SJSA1 (cell line): ENCODE data around the gene PMEL. TPM values are rescaled to one million over a fixed set of nuclear protein-coding genes. Genes with fewer than 3 reads are reported as not detected.
"Not testable (repeated sequence)": the region's sequence is repeated elsewhere in the genome, so short reads cannot be mapped to it uniquely, and the experiment has no call there.

Experiments used
- DNase-seq, 2 experiments: peaks; one replicate each; pipeline ENCODE4 v3.0.0-alpha.2; 2015 to 2020; ENCODE audit warnings: low spot score in 2 of 2, low read depth in 1 of 2
- H3K27ac ChIP-seq: fragments of 250-450 bp; sonication (Bioruptor Pico); 2 replicates; pipeline ENCODE4 v1.5.1; 2020; ENCODE audit warnings: mild to moderate bottlenecking, moderate library complexity
- H3K27me3 ChIP-seq: fragments of 250-450 bp; sonication (Bioruptor Pico); replicated peaks from 2 replicates; pipeline ENCODE4 v1.5.1; 2020; ENCODE audit warnings: mild to moderate bottlenecking, moderate library complexity
- H3K36me3 ChIP-seq: fragments of 250-450 bp; sonication (Bioruptor Pico); 2 replicates; pipeline ENCODE4 v1.5.1; 2020; ENCODE audit warnings: mild to moderate bottlenecking
- H3K4me1 ChIP-seq: fragments of 250-450 bp; sonication (Bioruptor Pico); replicated peaks from 2 replicates; pipeline ENCODE4 v1.6.1; 2021; ENCODE audit warnings: mild to moderate bottlenecking
- H3K4me3 ChIP-seq: fragments of 250-450 bp; sonication (Bioruptor Pico); 2 replicates; pipeline ENCODE4 v1.5.1; 2020; ENCODE audit warnings: mild to moderate bottlenecking
- H3K9me3 ChIP-seq: fragments of 250-450 bp; sonication (Bioruptor Pico); replicated peaks from 2 replicates; pipeline ENCODE4 v1.5.1; 2020; ENCODE audit warnings: mild to moderate bottlenecking
- total RNA-seq: library from RNA; depleted of rRNA; stranded (reverse); fragments of >200 nt; shearing (Covaris generic); gene quantifications from 2 replicates; pipeline ENCODE4 v1.2.3, GENCODE V29; 2014

Gene PMEL
- total RNA-seq, 1 experiment from 2014 or later, result 0.34 TPM

- Histone ChIP-seq H3K4me1 (peaks cover 39% of the 10 kb centered on the region), H3K27ac (peak overlapping the region; percentile 15; the same call in 1 of the 2 replicates), H3K27me3 (no peaks in the 10 kb centered on the region), H3K36me3 (peaks cover 11% of the 10 kb centered on the region; the same call in 1 of the 2 replicates), H3K9me3 (no peaks in the 10 kb centered on the region), H3K4me3 (peak overlapping the region; percentile 46)
- peak in 1 of 2 experiments; percentile 23 for DNase-seq
Measured at GRCh38 chr12:55931317-55931779, 34.5 kb downstream of the PMEL start.

- Histone ChIP-seq H3K27ac (peak within 1 kb of the TSS; percentile 15; the same call in 1 of the 2 replicates), H3K4me1 (peaks cover 41% of the 10 kb centered on the region), H3K36me3 (peaks cover 13% of the 10 kb centered on the region), H3K27me3 (no peaks in the 10 kb centered on the region), H3K9me3 (no peaks in the 10 kb centered on the region), H3K4me3 (peak within 1 kb of the TSS; percentile 46)
- peak in 1 of 2 experiments; percentile 48 for DNase-seq
Measured at GRCh38 chr12:55930771-55931316, 35.0 kb downstream of the PMEL start, which contains the start of gene DGKA. Gene DGKA (plus strand): TSS chr12:55931162. CDS start chr12:55936504, 5,342 bp downstream.

GRCh38 chr12:55929306-55929791, 36.5 kb downstream of the PMEL start:
- peaks cover 46% of the 10 kb centered on the region for H3K4me1 ChIP-seq

GRCh38 chr12:55927588-55928502, 38.0 kb downstream of the PMEL start, which contains the start of gene PYM1:
Gene PYM1 (minus strand): TSS chr12:55927894. CDS start chr12:55927761, 133 bp downstream.
- H3K9me3 ChIP-seq, result no peaks in the 10 kb centered on the region
- peak within 1 kb of the TSS; percentile 84 for H3K27ac ChIP-seq
- H3K36me3 ChIP-seq, result peaks cover 30% of the 10 kb centered on the region
- peak; percentile 62 to 68 for DNase-seq
- H3K4me3 ChIP-seq, result peak within 1 kb of the TSS; percentile 63
- H3K27me3 ChIP-seq, result no peaks in the 10 kb centered on the region
- H3K4me1 ChIP-seq, result peaks cover 40% of the 10 kb centered on the region

More at GRCh38 chr12:55929306-55929791, 36.5 kb downstream of the PMEL start:
- Histone ChIP-seq H3K27ac (no peak overlapping the region), H3K4me3 (no peak overlapping the region), H3K27me3 (no peaks in the 10 kb centered on the region), H3K36me3 (peaks cover 25% of the 10 kb centered on the region), H3K9me3 (no peaks in the 10 kb centered on the region)
- DNase-seq, result no peak

- H3K27ac ChIP-seq, result peak overlapping the region; percentile 84
- peaks cover 36% of the 10 kb centered on the region for H3K36me3 ChIP-seq
- H3K4me3 ChIP-seq, result peak overlapping the region; percentile 63
- H3K4me1 ChIP-seq, result peaks cover 32% of the 10 kb centered on the region
- no peaks in the 10 kb centered on the region for H3K27me3 ChIP-seq
- H3K9me3 ChIP-seq, result no peaks in the 10 kb centered on the region
- peak; percentile 92 to 94 for DNase-seq
Measured at GRCh38 chr12:55926738-55927587, 38.9 kb downstream of the PMEL start.

- Histone ChIP-seq H3K27ac (peak overlapping the region; percentile 84), H3K9me3 (no peaks in the 10 kb centered on the region), H3K4me3 (peak overlapping the region; percentile 63), H3K4me1 (peaks cover 26% of the 10 kb centered on the region), H3K36me3 (peaks cover 38% of the 10 kb centered on the region), H3K27me3 (no peaks in the 10 kb centered on the region)
- peak in 1 of 2 experiments; percentile 77 for DNase-seq
Measured at GRCh38 chr12:55925870-55926737, 39.7 kb downstream of the PMEL start.

GRCh38 chr12:55925371-55925770, 40.5 kb downstream of the PMEL start:
- H3K36me3 ChIP-seq, result peaks cover 38% of the 10 kb centered on the region
- no peaks in the 10 kb centered on the region for H3K27me3 ChIP-seq
- no peak overlapping the region for H3K4me3 ChIP-seq
- no peak overlapping the region for H3K27ac ChIP-seq
- peaks cover 19% of the 10 kb centered on the region for H3K4me1 ChIP-seq
- H3K9me3 ChIP-seq, result no peaks in the 10 kb centered on the region
- no peak for DNase-seq

GRCh38 chr12:55923648-55924047, 42.2 kb downstream of the PMEL start:
- H3K4me3 ChIP-seq, H3K9me3 ChIP-seq, H3K27ac ChIP-seq, DNase-seq, H3K27me3 ChIP-seq: not testable (repeated sequence)
- Histone ChIP-seq H3K4me1 (peaks cover 23% of the 10 kb centered on the region), H3K36me3 (peaks cover 38% of the 10 kb centered on the region)

- no peak for DNase-seq
- H3K4me1 ChIP-seq, result peaks cover 18% of the 10 kb centered on the region
- no peaks in the 10 kb centered on the region for H3K9me3 ChIP-seq
- no peaks in the 10 kb centered on the region for H3K27me3 ChIP-seq
- H3K27ac ChIP-seq, result no peak overlapping the region
- peaks cover 33% of the 10 kb centered on the region for H3K36me3 ChIP-seq
- no peak overlapping the region for H3K4me3 ChIP-seq
Measured at GRCh38 chr12:55922126-55922525, 43.7 kb downstream of the PMEL start.

GRCh38 chr12:55919032-55919431, 46.8 kb downstream of the PMEL start:
- not testable (repeated sequence) for H3K27me3 ChIP-seq, H3K4me3 ChIP-seq, H3K9me3 ChIP-seq
- Histone ChIP-seq H3K27ac (peak overlapping the region; percentile 53), H3K4me1 (peaks cover 16% of the 10 kb centered on the region), H3K36me3 (peaks cover 21% of the 10 kb centered on the region)
- peak; percentile 33 to 79 for DNase-seq

- no peak for DNase-seq
- Histone ChIP-seq H3K36me3 (peaks cover 23% of the 10 kb centered on the region), H3K4me1 (peaks cover 16% of the 10 kb centered on the region)
Measured at GRCh38 chr12:55915482-55915859, 50.4 kb downstream of the PMEL start.

GRCh38 chr12:55912908-55913307, 52.9 kb downstream of the PMEL start:
- Histone ChIP-seq H3K27me3 (no peaks in the 10 kb centered on the region), H3K36me3 (peaks cover 23% of the 10 kb centered on the region), H3K9me3 (no peaks in the 10 kb centered on the region), H3K4me1 (peaks cover 4% of the 10 kb centered on the region; the same call in 1 of the 2 replicates), H3K27ac (no peak overlapping the region), H3K4me3 (no peak overlapping the region)
- DNase-seq, result no peak

More at GRCh38 chr12:55915482-55915859, 50.4 kb downstream of the PMEL start:
- Histone ChIP-seq H3K4me3 (no peak overlapping the region), H3K27me3 (no peaks in the 10 kb centered on the region), H3K27ac (no peak overlapping the region), H3K9me3 (no peaks in the 10 kb centered on the region)
